Cortex of kidney (tissue), 1 donor: ENCODE measurements around the gene SLC6A20.

Experiments
- DNase-seq: peaks from one replicate; lab custom pipeline; 2025; lab: John Stamatoyannopoulos, UW

SLC6A20 gene

GRCh38 chr3:45778761-45779201 lies 17.6 kb downstream of the SLC6A20 start:
- no peak for DNase-seq

GRCh38 chr3:45777746-45778386 lies 18.5 kb downstream of the SLC6A20 start:
- DNase-seq, result no peak

- no peak for DNase-seq
Observed at GRCh38 chr3:45777111-45777745, 19.1 kb downstream of the SLC6A20 start.

GRCh38 chr3:45776611-45777010 lies 19.7 kb downstream of the SLC6A20 start:
- DNase-seq, result no peak

- no peak for DNase-seq
Observed at GRCh38 chr3:45776301-45776595, 20.1 kb downstream of the SLC6A20 start.

GRCh38 chr3:45775571-45776300 lies 20.6 kb downstream of the SLC6A20 start:
- no peak for DNase-seq

GRCh38 chr3:45774581-45775521 lies 21.5 kb downstream of the SLC6A20 start:
- no peak for DNase-seq

- DNase-seq, result no peak
Observed at GRCh38 chr3:45773714-45774449, 22.5 kb downstream of the SLC6A20 start.

- no peak for DNase-seq
Observed at GRCh38 chr3:45773072-45773471, 23.3 kb downstream of the SLC6A20 start.

GRCh38 chr3:45772341-45773035 lies 23.8 kb downstream of the SLC6A20 start:
- DNase-seq, result no peak

- DNase-seq, result no peak
Observed at GRCh38 chr3:45771831-45772230, 24.5 kb downstream of the SLC6A20 start.

GRCh38 chr3:45771166-45771775 lies 25.1 kb downstream of the SLC6A20 start:
- DNase-seq, result no peak

GRCh38 chr3:45765958-45766357 lies 30.4 kb downstream of the SLC6A20 start:
- no peak for DNase-seq

- no peak for DNase-seq
Observed at GRCh38 chr3:45765266-45765851, 31.0 kb downstream of the SLC6A20 start.

- no peak for DNase-seq
Observed at GRCh38 chr3:45763303-45763675, 33.0 kb downstream of the SLC6A20 start.

- DNase-seq, result no peak
Observed at GRCh38 chr3:45762647-45763302, 33.6 kb downstream of the SLC6A20 start.

GRCh38 chr3:45761831-45762230 lies 34.5 kb downstream of the SLC6A20 start:
- no peak for DNase-seq

- DNase-seq, result no peak
Observed at GRCh38 chr3:45760878-45761711, 35.2 kb downstream of the SLC6A20 start.

GRCh38 chr3:45759851-45760250 lies 36.5 kb downstream of the SLC6A20 start:
- DNase-seq, result no peak
